GM18868 (cell line): ENCODE data around the gene DEDD.
A peak's percentile ranks its signal among the peaks of the same experiment; 100 is the strongest.

Experiments used
- ATAC-seq: cut with Tn5 transposase; IDR thresholded peaks from one replicate; pipeline ENCODE4 v1.9.1; 2021; ENCODE audit warnings: mild to moderate bottlenecking, moderate library complexity; ENCODE audit not compliant: unreplicated experiment

DEDD gene

DNA sequence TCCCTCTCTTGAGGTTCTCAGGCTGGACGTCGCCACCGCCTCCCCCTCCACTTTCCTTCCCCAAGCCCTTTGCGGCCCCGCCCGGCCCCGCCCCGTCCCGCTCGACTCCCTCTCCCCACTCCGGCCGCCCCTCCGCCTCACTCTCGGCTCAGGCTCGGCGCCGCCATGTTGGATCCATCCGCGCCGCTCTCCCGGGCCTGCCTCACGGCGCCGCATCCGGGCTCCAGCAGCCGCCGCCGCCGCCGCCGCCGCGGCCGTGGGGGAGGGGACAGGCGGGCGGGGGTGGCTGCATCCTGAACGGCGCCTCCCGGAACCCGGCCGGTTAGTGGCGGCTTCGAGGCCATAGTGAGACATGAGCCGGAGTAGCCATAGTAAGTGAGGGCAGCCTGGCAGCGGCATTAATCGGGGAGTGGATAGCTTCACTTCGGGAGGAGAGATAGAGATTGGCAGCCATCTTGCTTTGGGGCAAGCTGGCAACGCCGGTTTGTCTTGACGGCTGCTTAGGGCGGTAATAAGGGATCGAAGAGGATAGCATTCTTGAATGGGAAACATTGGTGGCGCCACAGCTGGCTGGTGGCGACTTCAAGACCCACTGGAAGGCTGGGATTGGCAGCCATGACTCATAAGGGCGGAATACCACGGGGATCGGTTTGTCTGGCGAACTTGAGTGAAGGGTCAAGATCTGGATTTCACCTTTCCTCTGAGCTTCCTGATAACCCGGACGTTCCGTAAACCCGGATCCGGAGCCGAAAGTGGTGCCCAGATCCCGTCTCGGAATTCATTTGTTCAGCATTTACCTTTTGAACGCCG is at the start of gene DEDD:
Gene DEDD (minus strand): TSS at position 258 of the 810 bp plus-strand sequence. CDS start 8,205 bp downstream, outside the sequence.
- ATAC-seq = peak; percentile 93

DNA sequence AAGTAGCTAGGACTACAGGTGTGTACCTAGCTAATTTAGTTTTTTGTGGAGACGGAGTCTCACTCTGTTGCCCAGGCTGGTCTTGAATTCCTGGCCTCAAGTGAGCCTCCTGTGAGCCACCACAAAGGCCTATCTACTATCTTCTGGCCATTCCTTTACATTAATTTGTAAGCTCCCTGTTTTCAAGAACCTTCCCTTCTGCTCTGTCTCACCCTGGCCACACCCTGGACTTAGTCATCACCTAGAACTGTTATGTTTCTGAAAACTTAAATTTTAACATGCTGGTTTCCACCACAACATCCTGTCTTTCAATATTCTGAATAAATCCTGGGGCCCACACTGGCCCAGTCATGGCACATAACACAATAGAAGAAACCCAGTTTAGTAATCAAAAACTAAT is 49.7 kb upstream of the DEDD start:
- peak; percentile 31 for ATAC-seq

GRCh38 chr1:161180639-161181038 is 48.2 kb upstream of the DEDD start:
- no peak for ATAC-seq

DNA sequence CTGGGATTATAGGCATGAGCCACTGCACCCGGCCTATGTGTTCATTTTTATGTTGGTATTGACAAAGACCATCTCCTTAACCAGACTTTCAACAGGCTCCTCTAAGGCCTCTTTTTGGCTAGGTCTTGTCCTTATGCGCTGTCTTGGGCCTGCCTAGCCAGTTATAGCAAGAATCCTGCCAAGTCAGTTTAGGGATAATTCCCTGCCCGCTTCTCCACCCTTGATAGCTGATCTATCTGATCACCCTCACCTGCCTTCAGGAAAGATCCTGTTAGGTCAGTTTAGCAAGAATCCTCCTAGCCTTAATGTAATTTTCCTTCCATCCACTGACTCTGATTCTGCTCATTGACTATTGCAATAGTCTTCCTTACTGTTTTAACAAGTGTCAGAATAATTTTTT is 47.2 kb upstream of the DEDD start:
- no peak for ATAC-seq

- no peak for ATAC-seq
These were observed 45.4 kb upstream of the DEDD start for GRCh38 chr1:161177936-161178244.

DNA sequence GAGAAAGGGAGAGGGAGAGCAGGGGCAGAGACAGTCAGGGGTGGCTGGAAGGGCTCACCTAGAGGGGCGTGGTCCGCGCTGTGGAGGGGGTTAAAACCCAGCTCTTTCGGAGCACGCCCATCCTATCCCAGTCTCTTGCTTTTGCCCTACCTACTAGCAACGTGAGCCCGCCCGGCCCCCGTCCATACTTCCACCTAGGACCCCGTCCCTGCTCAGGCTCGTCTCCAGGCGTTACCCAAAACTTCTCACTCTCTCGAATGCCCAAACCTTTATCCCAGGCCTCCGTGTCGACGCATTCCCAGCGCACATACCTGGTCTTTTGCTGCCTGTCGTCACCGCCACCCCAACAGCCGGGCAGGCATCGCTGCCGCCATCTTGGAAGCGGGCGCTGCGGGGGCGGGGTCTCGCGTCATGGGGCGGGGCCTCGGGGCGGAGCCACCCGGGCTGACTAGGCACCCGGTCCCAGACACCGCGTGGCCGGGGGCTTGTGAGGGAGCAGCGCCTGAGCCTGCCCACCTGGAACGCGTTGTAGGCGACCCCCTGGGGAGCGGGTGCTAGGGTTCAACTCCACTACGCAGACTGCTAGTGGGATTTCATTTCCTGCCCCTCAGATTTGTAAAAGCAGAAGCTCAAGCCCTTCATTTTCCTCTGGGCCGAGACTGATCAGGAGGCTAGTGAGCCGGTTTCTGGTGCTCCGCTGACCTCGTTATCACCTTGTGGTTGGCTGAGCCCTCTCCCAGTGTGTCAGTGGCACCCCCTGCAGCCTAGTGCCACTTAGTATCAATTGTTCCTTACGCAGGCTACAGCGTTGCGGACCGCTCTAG is 44.9 kb upstream of the DEDD start, which contains the start of gene B4GALT3:
Gene B4GALT3 (minus strand): TSS at position 396 of the 824 bp plus-strand sequence. CDS start 1,447 bp downstream, outside the sequence.
- peak; percentile 89 for ATAC-seq

DNA sequence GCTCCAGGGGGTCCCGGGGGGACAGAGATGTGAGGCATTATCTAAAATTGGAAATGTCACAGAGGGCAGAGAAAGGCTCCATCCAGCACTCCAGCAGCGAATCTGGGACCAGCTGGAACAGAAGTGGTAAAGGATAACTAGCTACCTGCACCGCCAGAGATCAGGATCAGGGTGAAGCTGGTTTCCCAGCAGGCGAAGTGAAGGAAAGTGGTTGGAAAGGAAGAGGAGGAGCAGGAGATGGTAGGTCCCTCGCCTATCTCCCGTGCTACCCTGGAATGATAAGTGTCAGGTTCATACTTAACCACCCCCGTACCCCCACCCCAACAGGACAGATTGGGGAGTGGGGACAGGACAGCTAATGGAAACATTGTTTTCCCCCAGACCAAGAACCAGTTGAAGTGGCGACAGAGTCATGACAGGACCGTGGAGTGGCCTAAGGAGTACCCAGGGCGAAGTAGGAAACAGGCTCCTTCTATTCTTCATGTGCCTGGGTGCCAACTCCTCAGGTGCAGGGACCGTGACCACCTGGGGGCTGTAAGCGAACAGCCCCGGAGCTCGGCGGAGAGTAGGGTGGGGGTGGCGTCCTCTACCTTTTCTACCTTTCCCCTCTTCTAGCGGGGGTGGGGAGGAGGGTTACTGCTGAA is 44.1 kb upstream of the DEDD start:
- ATAC-seq = no peak

- ATAC-seq = no peak
These were observed 43.4 kb upstream of the DEDD start for GRCh38 chr1:161175771-161176453.

- no peak for ATAC-seq
These were observed 42.4 kb upstream of the DEDD start for GRCh38 chr1:161174911-161175310.

DNA sequence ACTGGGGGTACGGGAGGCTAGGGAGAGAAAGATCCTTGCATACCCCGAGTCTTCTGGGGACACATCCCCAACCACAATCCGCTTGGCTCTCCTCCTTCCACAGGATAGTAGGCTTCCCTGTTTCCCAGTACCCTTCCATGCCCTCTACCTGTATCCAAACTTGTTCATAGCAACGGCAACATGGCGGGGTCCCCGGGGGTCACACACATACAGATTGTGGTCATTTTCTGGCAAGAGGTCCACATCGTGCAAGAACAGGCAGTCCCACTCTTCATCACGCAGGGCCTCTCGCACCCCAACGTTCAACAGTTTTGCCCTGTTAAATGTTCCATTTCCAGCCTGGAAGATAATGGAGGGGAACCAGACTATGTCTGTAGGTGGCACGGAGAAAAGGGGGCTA is 41.2 kb upstream of the DEDD start:
- ATAC-seq = no peak

GRCh38 chr1:161172776-161173376 is 40.4 kb upstream of the DEDD start:
- no peak for ATAC-seq

DNA sequence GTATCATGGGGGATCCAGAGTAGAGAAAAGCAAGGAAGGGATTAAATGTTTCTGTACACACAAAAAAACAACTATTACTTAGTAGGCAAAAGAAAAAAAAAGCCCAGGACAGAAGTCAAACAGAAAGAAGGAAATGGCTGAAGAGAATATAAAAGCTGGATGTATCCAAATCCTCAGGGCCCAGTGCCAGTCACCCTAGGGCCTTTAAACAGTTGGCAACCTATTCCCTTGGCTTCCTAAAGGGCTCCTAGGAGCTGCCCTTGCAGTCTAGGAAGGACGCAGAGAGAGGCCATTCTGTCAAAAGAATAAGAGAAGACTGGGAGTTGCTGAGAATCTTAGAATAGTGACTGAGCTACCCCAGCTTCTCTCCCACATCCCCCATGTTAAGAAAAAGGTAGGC is 39.9 kb upstream of the DEDD start:
- ATAC-seq = no peak

DNA sequence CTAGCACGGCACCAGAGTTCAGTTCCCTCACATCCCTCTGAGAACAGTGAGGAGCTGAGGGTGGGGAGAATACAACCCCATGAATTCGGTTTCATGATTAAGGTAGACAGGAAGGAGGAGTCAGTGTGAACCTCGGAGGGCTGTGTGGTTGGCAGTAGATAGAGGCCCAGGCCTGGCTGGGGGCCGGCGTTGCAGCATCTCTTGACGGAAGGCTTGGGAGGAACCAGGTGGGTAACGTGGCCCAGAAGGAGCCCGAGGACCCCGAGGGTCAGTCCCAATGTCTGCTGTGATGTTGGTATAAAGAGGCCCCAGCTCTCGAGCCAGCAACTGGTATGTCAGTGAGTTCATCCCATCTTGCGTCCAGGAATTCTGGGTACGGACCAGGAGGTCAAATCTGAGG is 39.2 kb upstream of the DEDD start:
- ATAC-seq = no peak

- no peak for ATAC-seq
These were observed 38.7 kb upstream of the DEDD start for GRCh38 chr1:161171191-161171590.

DNA sequence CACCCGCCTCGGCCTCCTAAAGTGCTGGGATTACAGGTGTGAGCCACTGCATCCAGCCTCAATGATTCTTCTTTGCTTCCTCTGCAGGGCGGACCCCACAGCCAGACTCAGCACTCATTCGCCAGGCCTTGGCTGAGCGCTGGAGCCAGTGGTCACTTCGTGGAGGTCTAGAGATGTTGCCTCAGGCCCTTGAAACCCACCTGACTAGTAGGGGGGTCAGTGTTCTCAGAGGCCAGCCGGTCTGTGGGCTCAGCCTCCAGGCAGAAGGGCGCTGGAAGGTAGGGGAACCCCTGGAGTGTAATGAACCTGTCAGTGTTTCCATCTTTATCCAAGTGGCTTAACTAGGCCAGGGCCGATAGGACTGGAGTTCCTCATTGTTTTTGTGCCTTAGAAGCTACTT is 36.4 kb upstream of the DEDD start:
- no peak for ATAC-seq

GRCh38 chr1:161166669-161167548 is 34.4 kb upstream of the DEDD start:
- ATAC-seq = no peak

- ATAC-seq = peak; percentile 95
These were observed 33.5 kb upstream of the DEDD start, which contains the start of gene PPOX for GRCh38 chr1:161165742-161166668. PPOX (plus strand) TSS chr1:161166426; CDS start chr1:161166848, 422 bp downstream.

- ATAC-seq = no peak
These were observed 32.6 kb upstream of the DEDD start for GRCh38 chr1:161164901-161165610.
